Parathyroid adenoma (tissue), 2 donors: Measurements from ENCODE around the gene KY.

ENCODE experiments used
- H2AFZ ChIP-seq: fragments of 300-600 bp; sonication (generic); one replicate; pipeline ENCODE4 v1.7.0; 2017; ENCODE audit warnings: antibody characterized with exemption, mild to moderate bottlenecking
- H3K27ac ChIP-seq: fragments of 300-600 bp; sonication (generic); one replicate; pipeline ENCODE4 v1.7.0; 2017
- H3K27me3 ChIP-seq: fragments of 300-600 bp; sonication (generic); one replicate; pipeline ENCODE4 v1.7.0; 2017; ENCODE audit warnings: low read length; ENCODE audit not compliant: control insufficient read depth, insufficient read depth
- H3K36me3 ChIP-seq: fragments of 300-600 bp; sonication (generic); one replicate; pipeline ENCODE4 v1.7.0; 2017; ENCODE audit warnings: low read length; ENCODE audit not compliant: control insufficient read depth, insufficient read depth
- H3K4me1 ChIP-seq: fragments of 300-600 bp; sonication (generic); one replicate; pipeline ENCODE4 v1.7.0; 2017; ENCODE audit warnings: control low read depth
- H3K4me2 ChIP-seq: fragments of 300-600 bp; sonication (generic); one replicate; pipeline ENCODE4 v1.7.0; 2017; ENCODE audit warnings: low read length
- H3K4me3 ChIP-seq: fragments of 300-600 bp; sonication (generic); one replicate; pipeline ENCODE4 v1.7.0; 2017; ENCODE audit warnings: low read depth, low read length
- H3K79me2 ChIP-seq: fragments of 300-600 bp; sonication (generic); one replicate; pipeline ENCODE4 v1.7.0; 2017; ENCODE audit warnings: control low read depth
- H3K9ac ChIP-seq: fragments of 300-600 bp; sonication (generic); one replicate; pipeline ENCODE4 v1.7.0; 2017; ENCODE audit warnings: mild to moderate bottlenecking
- H3K9me3 ChIP-seq: fragments of 300-600 bp; sonication (generic); one replicate; pipeline ENCODE4 v1.7.0; 2017; ENCODE audit warnings: low read length; ENCODE audit not compliant: control insufficient read depth
- CTCF ChIP-seq: fragments of 300-600 bp; sonication (generic); IDR thresholded peaks from one replicate; pipeline ENCODE4 v1.7.0; 2017; ENCODE audit warnings: antibody characterized with exemption, mild to moderate bottlenecking
- donor health status: primary hyperparathyroidism.

KY gene

GRCh38 chr3:134610432-134611385 is 40.1 kb downstream of the KY start:
- Histone ChIP-seq H3K27me3 (no peaks in the 10 kb centered on the region), H3K9me3 (no peaks in the 10 kb centered on the region), H3K4me2 (no peak overlapping the region), H3K9ac (no peak overlapping the region), H3K4me3 (no peak overlapping the region), H3K79me2 (no peaks in the 10 kb centered on the region), H2AFZ (no peak overlapping the region), H3K4me1 (peaks cover 3% of the 10 kb centered on the region), H3K27ac (no peak overlapping the region), H3K36me3 (no peaks in the 10 kb centered on the region)
- TF ChIP-seq CTCF = no peak

GRCh38 chr3:134609821-134610431 is 40.9 kb downstream of the KY start:
- Histone ChIP-seq H3K9ac (no peak overlapping the region), H2AFZ (no peak overlapping the region), H3K4me3 (no peak overlapping the region), H3K27me3 (no peaks in the 10 kb centered on the region), H3K27ac (no peak overlapping the region), H3K79me2 (no peaks in the 10 kb centered on the region), H3K36me3 (no peaks in the 10 kb centered on the region), H3K9me3 (no peaks in the 10 kb centered on the region), H3K4me2 (no peak overlapping the region), H3K4me1 (peaks cover 3% of the 10 kb centered on the region)
- TF ChIP-seq CTCF = no peak

- no peaks in the 10 kb centered on the region for H3K9me3 ChIP-seq
- no peak for TF ChIP-seq CTCF
- H3K27me3 ChIP-seq = no peaks in the 10 kb centered on the region
- H3K4me1 ChIP-seq = peaks cover 3% of the 10 kb centered on the region
- H2AFZ ChIP-seq = no peak overlapping the region
- no peak overlapping the region for H3K4me3 ChIP-seq
- no peak overlapping the region for H3K27ac ChIP-seq
- H3K36me3 ChIP-seq = no peaks in the 10 kb centered on the region
- no peaks in the 10 kb centered on the region for H3K79me2 ChIP-seq
- H3K4me2 ChIP-seq = no peak overlapping the region
- no peak overlapping the region for H3K9ac ChIP-seq
Observed at GRCh38 chr3:134608771-134609435, 41.9 kb downstream of the KY start.

GRCh38 chr3:134608023-134608770 is 42.6 kb downstream of the KY start:
- Histone ChIP-seq H2AFZ (no peak overlapping the region), H3K27me3 (no peaks in the 10 kb centered on the region), H3K4me2 (no peak overlapping the region), H3K27ac (no peak overlapping the region), H3K9ac (no peak overlapping the region), H3K79me2 (no peaks in the 10 kb centered on the region), H3K4me1 (peaks cover 3% of the 10 kb centered on the region), H3K9me3 (no peaks in the 10 kb centered on the region), H3K36me3 (no peaks in the 10 kb centered on the region), H3K4me3 (no peak overlapping the region)
- no peak for TF ChIP-seq CTCF
